Measurements from ENCODE around the gene DLX3.

DNA sequence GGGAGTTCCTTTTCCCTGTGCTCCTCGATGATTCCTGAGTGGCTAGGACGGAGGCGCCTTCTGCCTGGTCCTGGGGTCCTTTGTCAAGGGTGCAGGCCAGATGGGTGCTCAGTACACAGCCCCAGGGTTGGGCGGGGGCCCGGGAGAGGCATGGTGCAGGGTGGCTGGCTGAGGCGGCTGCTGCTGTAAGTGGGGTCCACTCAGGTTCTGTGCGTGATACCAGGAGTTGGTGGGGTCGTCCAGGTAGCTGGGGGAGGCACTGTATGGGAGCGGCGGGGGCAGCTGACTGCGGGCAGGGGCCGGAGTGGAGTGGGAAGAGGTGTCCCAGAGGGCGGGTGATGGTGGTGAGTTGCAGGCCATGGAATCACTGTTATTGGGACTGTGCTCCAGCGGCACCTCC is 3.6 kb downstream of the DLX3 start:
- no peak for TF ChIP-seq EZH2phosphoT487 (IDR thresholded peaks at IDR 0.05; ENCODE audit: borderline replicate concordance, low read length)
- TF ChIP-seq, protein P1, sequence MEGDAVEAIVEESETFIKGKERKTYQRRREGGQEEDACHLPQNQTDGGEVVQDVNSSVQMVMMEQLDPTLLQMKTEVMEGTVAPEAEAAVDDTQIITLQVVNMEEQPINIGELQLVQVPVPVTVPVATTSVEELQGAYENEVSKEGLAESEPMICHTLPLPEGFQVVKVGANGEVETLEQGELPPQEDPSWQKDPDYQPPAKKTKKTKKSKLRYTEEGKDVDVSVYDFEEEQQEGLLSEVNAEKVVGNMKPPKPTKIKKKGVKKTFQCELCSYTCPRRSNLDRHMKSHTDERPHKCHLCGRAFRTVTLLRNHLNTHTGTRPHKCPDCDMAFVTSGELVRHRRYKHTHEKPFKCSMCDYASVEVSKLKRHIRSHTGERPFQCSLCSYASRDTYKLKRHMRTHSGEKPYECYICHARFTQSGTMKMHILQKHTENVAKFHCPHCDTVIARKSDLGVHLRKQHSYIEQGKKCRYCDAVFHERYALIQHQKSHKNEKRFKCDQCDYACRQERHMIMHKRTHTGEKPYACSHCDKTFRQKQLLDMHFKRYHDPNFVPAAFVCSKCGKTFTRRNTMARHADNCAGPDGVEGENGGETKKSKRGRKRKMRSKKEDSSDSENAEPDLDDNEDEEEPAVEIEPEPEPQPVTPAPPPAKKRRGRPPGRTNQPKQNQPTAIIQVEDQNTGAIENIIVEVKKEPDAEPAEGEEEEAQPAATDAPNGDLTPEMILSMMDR (conservative IDR thresholded peaks at IDR 0.05; ENCODE audit: low read depth, low read length): no peak
